ENCODE measurements around the gene HNRNPC.
"Not testable (repeated sequence)": the region's sequence is repeated elsewhere in the genome, so short reads cannot be mapped to it uniquely, and the experiment has no call there.

HNRNPC gene

DNA sequence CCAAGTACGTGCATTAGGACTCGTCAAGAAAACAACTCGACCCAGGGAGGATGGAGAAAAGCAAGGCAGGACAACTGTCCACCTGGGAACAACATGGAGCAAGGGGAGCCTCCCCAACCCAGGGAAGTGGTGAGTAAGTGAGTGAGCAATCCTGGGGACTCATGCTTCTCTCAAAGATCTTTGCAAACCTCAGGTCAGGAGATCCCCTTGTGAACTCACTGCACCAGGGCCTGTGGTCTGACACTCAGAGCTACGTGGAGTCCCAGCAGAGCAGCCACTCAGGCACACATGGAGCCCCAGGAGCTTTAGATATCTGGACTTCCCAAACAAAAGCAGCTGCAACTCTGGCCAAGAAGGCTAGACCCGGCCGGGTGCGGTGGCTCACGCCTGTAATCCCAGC lies 101.2 kb downstream of the HNRNPC start:
- TF ChIP-seq, protein P1, sequence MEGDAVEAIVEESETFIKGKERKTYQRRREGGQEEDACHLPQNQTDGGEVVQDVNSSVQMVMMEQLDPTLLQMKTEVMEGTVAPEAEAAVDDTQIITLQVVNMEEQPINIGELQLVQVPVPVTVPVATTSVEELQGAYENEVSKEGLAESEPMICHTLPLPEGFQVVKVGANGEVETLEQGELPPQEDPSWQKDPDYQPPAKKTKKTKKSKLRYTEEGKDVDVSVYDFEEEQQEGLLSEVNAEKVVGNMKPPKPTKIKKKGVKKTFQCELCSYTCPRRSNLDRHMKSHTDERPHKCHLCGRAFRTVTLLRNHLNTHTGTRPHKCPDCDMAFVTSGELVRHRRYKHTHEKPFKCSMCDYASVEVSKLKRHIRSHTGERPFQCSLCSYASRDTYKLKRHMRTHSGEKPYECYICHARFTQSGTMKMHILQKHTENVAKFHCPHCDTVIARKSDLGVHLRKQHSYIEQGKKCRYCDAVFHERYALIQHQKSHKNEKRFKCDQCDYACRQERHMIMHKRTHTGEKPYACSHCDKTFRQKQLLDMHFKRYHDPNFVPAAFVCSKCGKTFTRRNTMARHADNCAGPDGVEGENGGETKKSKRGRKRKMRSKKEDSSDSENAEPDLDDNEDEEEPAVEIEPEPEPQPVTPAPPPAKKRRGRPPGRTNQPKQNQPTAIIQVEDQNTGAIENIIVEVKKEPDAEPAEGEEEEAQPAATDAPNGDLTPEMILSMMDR (IDR thresholded peaks at IDR 0.05; ENCODE audit: low read depth, low read length, missing control alignments) = no peak
- H3K4me3 ChIP-seq (ENCODE audit: low read depth, low read length) = no peak overlapping the region
- DNase-seq (ENCODE audit: low read depth) = no peak

DNA sequence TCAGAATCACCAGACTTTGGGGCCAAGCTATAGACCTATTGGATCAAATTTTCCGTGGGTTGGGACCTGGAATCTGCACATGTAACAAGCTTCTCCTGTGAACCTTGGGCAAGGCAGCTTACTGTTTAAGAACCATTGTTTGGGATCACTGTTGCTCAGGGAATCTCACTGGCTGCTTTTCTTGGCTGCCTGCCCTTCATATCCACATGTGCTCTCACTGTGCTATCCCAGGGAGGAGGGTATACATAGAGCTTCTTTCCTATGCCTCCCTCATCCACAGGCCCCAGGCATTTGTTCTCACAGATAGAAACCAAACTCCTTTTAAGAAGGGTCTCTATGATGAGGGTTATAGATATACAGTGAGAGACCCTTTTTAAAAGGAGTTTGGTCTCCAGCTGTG lies 103.6 kb downstream of the HNRNPC start:
- not testable (repeated sequence) for H3K4me3 ChIP-seq (ENCODE audit: low read depth, low read length); DNase-seq (ENCODE audit: low read depth)

DNA sequence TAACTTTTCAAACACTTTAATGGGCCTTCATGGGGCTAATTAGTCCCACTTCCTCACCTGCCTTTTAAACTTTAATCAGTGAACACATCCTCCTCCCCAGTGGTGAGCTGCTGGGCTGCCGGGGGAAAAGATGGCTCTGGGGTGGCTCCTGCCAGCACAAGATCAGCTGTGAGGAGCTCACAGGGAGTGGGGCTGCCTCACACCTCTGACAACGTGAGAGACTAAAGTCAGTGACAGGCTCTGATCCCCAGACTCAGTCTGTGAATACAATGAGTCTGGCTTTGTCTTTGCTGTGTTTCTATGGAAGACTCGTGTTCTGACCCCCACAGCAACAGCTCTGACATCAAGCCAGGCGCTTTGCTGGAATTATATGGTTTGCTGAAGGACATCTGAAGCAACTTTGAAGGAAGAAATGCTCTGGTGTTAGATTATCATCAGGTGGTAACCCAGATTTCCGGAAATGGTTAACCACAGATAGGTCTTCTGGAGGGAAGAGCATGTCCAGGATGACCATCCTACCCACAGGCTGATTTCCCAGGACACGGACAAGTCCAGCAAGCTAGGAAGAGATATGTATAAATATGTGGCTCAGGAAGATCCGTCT lies 104.1 kb downstream of the HNRNPC start:
- H3K4me3 ChIP-seq (ENCODE audit: low read depth, low read length); DNase-seq (ENCODE audit: low read depth): not testable (repeated sequence)

DNA sequence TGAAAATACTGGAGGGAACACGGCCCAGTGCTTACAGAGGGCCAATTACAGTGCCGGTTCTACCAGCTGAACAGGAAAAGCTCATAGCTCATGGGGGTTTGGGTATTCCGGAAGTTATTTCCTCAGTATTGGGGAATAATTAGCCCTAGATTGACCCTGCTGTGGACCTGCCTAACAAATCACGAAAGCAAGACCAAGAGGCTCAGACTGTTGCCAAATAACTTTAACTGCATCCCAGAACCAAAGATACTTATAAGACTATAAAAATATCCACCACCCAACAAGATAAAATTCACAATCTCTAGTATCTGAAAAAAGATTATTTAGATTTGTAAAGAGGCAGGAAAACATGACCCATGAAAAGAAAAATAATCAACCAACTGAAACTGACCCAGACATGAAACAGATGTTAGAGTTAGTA lies 105.4 kb downstream of the HNRNPC start:
- TF ChIP-seq, protein P1 (IDR thresholded peaks at IDR 0.05; ENCODE audit: low read depth, low read length, missing control alignments) = no peak
- H3K4me3 ChIP-seq (ENCODE audit: low read depth, low read length) = no peak overlapping the region
- no peak for DNase-seq (ENCODE audit: low read depth)

DNA sequence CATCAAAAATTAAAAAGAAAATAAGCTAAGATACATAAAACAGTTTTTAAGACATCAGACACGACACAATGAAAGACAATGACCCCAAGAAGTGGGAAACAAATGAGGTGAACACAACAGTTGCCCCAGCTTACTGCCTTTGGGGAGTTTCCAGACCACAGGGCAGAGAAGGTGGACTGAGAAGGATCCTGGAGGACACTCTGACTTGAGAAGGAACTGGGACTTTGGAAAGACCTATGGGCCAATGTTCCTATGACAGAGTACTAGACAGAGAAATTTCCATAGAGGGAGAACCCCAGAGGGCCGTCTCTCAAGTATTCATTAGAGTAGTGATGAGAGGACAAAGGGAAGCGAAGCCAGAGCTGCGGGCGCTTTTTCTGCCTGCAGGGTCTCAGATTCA lies 107.2 kb downstream of the HNRNPC start:
- TF ChIP-seq, protein P1 (IDR thresholded peaks at IDR 0.05; ENCODE audit: low read depth, low read length, missing control alignments) = no peak

DNA sequence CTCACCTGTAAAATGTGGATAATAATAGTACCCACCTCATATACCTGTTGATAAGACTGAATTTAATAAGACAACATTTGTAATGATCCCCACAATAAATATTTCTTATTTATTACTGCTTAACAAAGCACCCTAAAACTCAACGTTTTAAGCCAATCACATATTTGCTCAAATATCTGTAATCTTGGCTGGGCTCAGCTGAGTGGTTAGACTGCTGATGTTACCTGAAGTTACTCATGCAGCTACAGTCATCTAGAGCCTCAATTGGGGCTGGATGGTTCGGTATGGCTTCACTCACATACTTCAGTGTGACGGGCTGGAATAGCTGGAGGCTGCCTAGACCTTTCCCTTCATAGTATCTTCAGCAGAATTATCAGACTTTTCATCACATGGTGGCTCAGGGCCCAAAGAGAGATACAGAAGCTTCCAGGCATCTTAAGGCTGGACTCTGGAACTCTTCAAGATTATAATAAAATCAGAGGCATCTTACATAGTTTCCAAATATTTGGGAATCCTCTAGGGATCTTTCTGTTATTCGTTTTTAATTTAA lies 109.1 kb downstream of the HNRNPC start:
- no peak for DNase-seq (ENCODE audit: low read depth)
- TF ChIP-seq, protein P1 (IDR thresholded peaks at IDR 0.05; ENCODE audit: low read depth, low read length, missing control alignments) = no peak

More for the DNA sequence above, 107.2 kb downstream of the HNRNPC start:
- DNase-seq (ENCODE audit: low read depth) = no peak
- H3K4me3 ChIP-seq (ENCODE audit: low read depth, low read length) = no peak overlapping the region

More for the DNA sequence above, 109.1 kb downstream of the HNRNPC start:
- no peak overlapping the region for H3K4me3 ChIP-seq (ENCODE audit: low read depth, low read length)

Data from GM12864 (cell line).